GM19099 (cell line): Measurements from ENCODE around the gene CLIP4.

Experiments
- POLR2A ChIP-seq: IDR thresholded peaks from 3 replicates; pipeline ENCODE4 v1.6.1; 2011; ENCODE audit warnings: low read depth; ENCODE audit not compliant: insufficient read length; ENCODE audit errors: extremely low read depth

CLIP4 gene

DNA sequence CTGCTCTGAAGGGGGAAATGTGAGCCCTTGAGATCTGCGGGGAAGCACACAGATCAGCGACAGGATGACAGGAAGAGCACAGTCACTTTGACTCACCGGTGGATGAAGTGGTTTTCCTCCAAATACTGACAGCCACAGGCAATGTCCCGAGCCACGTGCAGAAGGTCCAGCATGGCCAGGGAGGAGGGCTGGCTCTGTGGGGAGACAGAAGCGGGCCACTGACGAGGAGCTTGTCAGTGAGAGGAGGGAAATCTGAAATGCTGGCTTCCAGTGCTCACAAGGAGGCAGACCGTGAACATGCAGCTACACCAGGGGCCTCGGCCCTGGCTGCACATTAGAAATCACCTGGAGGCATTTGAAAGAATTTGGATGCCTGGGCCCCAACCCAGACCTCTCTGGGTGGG is 98.7 kb downstream of the CLIP4 start:
- TF ChIP-seq POLR2A, result no peak

DNA sequence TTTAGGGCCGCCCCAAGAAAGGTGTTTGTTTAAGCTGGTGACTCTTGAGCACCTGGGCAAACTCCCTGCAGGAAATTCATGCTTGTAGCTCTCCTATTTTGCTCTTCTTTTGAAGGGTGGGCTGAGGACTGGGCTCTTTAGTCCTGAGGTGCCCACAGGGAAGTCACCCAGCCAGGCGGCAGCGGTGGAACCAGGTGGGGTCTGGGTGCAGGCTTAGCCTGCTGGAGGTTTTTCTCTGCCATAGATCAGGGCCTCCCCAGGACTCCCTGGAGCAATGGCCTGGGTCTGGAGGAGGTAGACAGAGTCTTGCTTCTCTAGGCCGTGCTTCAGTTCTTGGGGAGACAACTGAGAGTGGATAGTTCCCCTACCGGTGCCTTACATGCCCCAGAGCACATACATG is 99.9 kb downstream of the CLIP4 start:
- TF ChIP-seq POLR2A, result no peak

DNA sequence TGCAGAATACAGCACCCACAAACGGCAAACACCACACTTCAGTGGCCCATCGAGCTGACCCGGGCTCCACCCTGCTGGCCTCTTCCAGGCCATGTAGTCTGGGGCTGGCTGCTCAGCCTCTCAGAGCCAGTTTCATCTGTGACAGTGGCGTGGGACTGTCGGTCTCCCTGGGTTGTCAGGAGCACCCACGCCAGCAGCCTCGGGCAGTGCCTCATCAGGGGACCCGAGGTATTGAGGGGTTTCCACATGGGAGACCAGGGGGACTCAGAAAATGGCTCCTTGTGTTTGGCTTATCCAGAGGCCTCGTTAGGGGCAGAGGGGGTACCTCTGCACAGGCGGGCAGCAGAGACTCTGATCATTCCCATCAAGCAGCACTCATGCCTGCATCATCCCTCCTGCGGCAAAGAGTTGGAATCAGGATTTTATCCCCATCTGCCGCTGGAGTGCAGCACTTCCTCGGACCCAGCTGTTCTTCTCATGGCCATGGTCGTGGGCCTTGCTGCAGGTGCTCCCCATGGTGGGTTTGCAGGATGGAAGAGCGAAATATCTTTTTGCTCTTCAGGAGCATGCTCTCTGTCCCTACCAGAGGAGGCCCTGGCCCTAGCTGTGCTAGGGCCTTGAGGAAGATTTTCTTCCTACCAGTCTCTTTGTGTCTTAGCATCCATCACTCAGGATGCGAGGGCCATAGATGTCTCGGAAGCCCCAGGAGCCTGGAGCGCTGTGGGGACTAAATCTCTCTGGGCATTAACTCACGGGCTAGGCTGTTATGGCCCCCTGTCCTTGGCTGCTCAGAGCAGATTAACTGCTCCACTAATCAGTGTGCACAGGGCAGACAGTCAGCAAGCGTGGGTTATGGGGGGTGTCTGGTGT is 100.8 kb downstream of the CLIP4 start:
- no peak for TF ChIP-seq POLR2A

DNA sequence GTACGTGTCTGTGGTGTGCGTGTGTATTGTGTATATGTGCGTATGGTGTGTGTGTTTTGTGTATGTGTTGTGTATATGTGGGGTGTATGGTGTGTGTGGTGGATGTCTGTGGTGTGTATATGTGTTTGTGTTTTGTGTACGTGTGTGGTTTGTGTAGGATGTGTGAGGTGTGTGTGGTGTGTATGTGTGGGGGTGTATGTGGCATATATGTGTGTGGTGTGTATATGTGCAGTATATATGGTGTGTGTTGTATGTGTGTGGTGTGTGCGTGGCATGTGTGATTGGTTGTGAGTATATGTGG is 101.3 kb downstream of the CLIP4 start:
- no peak for TF ChIP-seq POLR2A

DNA sequence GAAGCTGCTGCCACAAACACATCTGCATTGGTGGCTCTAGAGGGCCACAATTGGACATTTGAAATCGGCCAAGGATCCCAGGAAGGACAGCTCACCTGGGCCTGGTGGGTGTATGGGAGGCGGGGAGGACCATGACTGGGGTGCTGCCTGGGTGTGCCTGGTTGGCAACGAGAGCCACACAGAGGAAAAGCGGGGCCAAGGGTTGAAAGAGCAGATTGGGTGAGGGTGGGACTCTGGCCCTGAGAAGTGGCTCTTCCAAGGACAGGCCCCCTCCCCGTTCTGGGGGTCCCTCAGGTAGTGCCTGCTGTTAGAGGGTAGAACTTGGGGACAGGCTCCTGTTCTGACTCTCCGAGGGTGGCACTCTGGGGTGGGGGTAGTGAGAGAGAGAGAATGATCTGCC is 102.9 kb downstream of the CLIP4 start:
- no peak for TF ChIP-seq POLR2A

DNA sequence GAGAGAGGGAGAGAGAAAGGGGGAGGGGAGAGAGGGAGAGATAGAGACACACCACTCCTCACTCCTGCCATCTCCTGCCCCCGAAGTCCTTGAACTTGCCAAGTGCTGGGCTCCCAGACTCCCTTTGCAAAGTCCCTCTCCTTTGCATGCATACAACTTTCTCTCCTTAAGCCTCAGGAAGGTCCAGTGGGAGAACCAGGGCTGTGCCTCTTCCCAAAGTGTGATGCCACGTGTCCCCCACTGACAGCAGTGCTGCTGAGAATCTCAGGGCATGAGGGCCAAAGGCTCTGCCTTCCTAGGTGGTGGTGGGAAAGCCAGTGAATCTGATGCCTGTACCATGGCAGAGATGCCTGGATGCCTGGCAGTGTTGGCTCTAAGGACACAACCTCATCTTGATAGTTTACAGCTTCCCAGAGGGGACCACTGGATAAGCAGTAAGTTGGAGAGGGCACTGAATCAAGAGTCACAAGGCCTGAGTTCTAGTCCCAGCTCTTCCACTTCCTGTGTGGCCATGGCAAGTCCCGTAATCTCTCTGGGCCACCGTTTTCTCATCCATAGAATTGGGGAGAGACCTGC is 103.4 kb downstream of the CLIP4 start:
- no peak for TF ChIP-seq POLR2A

DNA sequence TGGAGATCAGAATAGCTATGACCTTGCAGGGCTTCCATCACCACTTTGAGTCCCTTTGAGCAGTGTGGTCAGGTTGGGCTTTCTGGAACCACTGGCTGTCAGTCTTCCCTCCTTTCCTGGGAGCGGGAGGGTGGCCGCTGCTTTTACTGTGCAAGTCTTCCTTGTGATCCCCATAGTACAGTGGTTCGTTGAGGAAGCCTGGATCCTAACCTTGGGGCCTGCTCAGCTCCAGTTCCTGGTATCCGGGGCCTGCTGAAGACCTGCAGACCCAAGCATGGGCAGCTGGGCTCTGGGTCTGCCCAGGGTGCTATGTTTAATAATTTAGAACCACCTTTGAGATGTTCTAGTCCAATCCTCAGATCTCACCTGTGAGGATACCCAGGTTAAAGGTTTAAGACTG is 104.2 kb downstream of the CLIP4 start:
- no peak for TF ChIP-seq POLR2A

DNA sequence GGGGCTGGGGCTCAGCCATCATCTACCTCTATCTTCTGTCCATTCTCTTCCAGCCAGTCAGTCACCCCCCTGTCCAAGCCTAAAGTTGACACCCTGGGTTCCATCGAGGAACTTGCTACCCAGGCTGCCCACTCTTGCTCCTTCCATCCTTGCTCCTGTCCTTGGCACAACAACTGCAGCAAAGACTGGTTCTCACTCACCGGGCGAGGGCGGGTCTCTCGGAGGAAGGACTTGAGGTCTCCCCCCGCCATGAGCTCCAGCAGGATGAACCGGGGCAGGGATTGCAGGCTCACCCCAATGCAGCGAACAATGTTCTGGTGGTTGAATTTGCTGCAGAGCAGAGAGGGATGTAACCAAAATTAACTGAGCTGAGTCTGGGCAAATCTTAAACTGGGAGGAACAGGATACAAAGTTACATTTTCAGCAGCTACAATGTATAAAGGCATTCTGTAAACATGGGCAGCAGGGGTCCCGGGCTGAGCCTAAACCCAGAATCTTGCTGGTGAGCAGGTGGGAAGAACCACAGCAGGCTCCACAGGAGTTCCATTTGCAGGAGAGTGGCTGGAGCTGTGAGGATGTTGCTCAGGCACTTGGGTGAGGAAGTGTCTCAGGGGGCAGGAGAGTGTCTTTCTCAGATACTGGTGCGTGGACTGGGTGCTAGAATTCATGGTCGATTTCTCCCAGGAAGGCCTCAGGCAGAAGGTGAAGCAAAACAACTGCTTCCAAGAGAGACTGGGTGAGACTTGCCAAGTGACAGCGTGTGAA is 105.5 kb downstream of the CLIP4 start:
- TF ChIP-seq POLR2A, result no peak

DNA sequence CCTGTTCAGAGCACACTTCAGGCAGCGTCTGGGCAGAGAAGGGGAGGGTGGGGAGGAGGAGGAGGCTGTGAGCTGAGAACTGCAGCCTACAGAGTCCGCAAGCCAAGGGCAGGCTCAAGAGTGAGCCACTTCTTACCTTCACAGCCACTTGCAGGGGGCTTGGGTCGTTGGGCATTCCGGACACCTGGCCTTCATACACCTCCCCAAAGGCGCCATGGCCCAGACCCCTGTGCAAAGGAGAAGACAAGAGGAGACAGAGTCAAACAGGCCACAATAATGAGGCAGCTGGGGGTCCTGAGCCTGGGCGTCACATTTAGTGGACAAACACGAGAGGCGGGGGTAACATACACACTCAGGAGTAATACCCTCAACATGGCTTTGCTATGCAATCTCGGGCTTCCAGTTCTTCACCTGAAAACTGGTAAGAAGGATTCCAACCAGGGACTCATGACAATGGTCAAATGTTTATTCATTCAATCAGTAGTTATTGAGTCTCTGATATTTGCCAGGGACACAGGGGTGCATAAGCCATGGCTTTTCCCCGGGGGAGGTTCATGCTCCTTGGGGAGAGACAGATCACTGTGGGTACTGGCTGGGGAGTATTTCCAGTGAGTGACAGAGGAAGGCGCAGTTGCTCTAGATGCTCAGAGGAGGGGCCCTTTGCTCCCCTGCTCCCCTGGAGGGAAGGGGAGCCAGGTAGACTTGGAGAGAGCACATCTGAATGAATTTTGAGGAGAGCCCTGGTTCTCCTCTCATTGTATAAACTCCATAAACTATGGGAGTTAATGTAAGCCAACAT is 107.4 kb downstream of the CLIP4 start:
- TF ChIP-seq POLR2A, result no peak

DNA sequence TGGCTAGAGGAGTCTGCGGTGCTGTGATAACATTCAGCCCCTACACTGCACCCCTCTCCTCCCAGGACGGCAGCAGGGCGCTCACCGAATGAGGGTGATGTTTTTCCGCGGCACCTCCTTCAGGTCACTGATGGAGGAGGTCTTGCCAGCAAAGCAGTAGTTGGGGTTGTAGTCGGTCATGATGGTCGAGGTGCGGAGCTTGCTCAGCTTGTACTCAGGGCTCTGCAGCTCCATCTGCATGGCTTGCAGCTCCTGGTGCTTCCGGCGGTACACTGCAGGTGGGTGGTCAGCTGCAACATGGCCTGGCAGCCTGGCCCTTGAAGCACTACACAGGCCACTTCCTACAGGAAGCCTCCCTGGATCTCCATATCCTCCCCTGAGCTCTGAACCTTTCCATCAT is 108.0 kb downstream of the CLIP4 start:
- TF ChIP-seq POLR2A, result no peak

DNA sequence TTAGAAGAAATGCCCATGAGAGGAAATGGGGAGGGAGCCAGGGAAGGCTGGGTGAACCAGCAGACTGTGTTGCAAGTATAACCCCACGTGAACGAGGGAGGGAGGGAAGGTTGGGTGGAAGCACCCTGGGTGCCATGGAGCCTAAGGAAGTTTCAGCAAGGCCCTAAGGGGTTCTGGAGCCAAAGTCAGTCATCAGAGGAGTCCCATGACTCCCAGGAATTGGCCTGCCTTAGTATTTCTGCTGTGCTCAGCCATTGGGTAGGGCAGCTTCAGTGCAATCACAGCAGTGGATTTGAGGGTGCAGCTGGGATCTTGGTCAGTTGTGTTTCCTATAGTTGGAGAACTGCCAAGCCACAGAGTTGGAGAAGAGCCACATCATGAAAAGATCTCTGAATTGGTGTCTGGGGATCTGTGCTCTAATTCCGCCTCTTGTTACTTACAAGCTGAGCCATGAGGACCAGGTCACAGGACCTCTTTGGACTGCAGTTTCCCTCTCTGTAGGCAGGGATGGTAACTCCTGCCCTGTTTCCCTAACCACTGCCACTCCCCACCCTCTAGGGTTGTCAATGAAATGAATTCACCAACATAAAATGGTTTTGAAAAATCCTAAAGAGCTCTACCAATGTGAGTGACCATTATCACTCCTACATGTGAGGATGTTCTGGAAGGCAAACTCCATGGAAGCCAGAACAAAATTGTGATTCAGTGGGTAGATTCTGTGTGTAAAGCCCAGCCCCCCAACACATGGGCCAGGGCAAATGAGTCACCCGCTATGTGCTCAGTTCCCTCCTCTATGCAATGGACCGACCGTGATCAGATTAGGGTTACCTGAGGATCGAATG is 108.9 kb downstream of the CLIP4 start:
- TF ChIP-seq POLR2A, result no peak

DNA sequence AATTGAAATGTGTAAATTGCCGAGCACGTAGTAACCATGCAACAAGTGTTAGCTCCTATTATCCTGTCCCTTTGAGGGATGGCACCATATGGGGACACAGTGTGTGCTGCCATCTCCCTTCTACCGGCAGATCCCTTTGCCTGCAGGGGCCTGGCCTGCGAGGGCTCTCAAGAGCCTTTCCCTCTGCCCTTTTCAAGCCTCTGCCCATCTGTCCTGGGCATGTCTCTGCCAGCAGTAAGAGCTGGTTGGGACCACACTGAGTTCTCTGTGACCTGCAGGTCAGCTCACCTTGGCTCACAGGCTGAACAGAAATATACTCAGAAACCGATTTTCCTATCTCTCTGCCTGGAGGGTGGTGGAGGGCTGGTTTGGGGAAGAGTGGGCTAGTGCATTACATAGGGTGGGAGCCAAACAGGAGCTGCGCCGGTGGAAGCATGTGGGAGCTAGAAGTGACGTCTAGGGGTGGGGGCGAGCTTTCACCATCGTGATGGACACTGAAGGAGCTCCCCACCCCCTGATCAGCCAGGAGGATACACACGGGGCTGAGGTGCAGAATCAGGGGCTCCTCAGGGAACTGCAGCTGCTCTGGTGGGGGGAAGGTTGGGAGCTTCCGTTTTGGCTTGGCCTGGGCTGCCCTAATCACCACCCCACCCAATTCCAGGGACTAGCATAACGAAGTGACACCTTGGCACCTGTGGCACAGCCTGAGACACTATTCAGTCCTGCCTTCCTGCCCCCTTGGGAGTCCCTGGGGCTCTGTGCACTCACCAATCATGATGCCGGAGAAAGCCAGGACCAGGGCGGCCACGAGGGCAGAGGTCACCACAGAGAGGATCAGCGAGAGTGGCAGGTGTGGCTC is 109.7 kb downstream of the CLIP4 start:
- TF ChIP-seq POLR2A, result no peak

DNA sequence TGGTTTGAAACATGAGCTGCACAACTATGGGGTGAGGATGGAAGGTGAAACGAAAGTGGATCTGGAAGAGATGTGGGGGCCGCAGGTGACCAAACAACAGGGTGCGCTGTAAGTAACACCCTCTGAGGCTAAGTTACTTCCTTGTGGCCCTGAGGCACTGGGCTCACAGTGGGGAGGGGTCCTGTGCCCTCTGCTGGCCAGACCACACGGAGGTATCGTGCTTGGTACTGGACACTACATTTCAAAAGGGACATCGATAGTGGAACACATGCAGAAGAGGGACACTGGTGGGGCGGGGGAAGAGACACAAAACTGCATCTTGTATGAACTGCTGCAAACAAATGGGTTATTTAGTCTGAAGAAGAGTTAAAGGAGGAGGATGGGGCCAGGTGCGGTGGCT is 110.6 kb downstream of the CLIP4 start:
- no peak for TF ChIP-seq POLR2A
